Activated CD8-positive, alpha-beta memory T cell treated with anti-CD3 and anti-CD28 coated beads for 48 hours (primary cell): ENCODE measurements around the gene LCMT1.

Experiments used
- DNase-seq, 3 experiments: peaks; one replicate each; pipeline ENCODE4 v3.0.0-alpha.2; 2020; ENCODE audit warnings: low read depth in 2 of 3, low spot score in 2 of 3

The LCMT1 gene

DNA sequence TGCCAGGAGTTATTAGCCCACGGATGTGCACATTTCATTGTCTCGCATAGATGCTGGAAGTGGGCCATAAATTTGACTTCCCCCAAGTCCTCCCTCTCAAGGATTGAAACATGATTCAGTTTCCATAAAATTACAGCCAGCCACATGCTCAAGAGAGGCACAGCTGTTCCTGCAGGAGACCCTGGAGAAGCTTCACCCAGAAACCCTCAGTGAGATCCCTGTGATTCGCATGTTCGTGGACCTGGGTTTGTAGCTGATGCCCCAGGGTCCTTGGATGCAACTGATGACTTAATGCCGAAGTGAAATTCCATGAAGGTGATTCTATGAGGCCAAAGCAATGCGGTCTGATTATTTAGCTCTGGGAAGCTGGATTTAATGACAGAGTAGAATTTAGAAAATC lies 80.6 kb downstream of the LCMT1 start:
- DNase-seq: no peak

DNA sequence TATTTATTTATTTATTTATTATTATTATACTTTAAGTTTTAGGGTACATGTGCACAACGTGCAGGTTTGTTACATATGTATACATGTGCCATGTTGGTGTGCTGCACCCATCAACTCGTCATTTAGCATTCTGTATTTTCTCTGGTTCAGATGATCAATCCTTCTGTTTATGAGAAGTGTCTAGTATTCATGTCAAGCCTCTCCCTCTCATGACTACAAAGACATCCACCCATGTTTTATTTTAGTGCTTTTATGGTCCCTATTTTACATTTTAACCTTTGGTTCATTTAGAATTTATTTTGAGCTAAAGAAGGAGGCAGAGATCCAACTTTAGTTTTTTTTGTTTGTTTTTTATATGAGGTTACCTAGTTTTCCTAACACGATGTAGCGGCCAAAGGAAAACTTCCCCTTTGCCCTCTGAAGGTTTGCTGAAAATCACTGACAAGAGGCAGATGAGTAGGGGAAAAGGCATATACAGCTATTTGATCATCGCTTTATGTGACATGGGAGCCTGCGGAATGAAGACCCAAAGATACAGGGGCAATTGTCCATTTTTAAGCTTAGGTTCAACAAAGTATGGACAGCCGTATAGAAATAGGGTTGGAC lies 82.8 kb downstream of the LCMT1 start:
- no peak for DNase-seq

DNA sequence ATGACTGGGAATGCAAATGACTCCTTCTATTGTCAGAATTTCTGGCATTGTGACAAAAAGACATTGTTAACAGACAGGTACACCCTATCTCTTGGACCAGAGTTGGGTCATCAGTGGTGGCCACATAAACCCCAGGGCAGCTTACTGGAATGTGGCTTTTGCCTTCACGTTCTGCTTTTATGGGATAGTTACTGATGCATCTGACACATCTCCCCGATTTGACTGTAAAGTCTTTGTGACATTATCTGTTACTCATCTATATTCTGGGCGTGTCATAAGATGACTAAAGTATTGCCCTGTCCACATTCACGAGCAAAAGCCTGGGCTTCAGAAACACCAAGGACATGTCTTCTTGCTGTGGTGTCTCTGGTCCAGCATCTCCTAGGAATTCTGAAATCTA lies 86.5 kb downstream of the LCMT1 start:
- DNase-seq: no peak

DNA sequence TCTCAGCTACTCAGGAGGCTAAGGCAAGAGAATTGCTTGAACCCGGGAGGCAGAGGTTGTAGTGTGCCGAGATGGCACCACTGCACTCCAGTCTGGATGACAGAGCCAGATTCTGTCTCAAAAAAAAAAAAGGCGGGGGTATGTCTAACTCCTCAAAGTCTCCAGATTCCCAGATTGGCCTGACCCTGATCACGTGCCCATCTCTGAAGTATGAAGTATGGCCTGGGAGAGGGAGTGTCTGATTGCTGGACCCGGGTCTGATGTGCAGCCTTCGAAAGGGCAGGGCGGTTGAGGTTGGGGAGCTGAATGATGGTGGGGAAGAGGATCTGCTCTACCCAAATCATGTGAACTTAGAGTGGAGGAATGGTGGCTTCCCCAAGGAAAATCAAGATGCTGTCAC lies 87.9 kb downstream of the LCMT1 start:
- no peak for DNase-seq

DNA sequence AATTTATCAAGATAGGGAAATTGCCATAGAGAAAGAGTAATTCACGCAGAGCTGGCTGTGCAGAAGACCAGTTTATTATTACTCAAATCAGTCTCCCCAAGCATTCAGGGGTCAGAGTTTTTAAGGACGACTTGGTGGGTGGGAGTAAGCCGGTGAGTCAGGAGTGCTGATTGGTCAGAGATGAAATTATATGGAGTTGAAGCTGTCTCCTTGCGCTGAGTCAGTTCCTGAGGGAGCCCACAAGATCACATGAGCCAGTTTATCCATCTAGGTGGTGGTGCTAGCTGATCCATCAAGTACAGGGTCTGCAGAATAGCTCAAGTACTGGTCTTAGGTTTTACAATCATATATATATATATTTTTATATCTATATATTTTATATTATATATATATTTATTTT lies 99.2 kb downstream of the LCMT1 start:
- no peak for DNase-seq

DNA sequence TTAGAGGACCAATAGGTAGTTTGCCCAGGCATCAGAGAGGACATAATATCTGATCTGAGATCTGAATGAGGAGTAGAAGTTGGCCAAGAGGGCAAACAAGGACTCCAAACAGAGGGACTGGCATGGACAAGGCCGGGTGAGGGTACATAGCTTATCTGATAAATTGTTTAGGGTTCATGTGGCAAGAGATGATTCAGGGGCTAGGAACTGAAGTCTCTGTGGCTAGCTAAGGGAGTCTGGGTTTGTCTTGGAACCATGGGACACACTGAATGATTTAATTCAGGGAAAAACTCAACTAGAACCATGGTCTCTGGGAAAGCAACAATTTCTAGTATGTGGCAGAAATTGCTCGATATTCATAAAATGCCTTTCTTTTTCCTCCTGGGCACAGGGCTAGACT lies 101.1 kb downstream of the LCMT1 start:
- DNase-seq: no peak

DNA sequence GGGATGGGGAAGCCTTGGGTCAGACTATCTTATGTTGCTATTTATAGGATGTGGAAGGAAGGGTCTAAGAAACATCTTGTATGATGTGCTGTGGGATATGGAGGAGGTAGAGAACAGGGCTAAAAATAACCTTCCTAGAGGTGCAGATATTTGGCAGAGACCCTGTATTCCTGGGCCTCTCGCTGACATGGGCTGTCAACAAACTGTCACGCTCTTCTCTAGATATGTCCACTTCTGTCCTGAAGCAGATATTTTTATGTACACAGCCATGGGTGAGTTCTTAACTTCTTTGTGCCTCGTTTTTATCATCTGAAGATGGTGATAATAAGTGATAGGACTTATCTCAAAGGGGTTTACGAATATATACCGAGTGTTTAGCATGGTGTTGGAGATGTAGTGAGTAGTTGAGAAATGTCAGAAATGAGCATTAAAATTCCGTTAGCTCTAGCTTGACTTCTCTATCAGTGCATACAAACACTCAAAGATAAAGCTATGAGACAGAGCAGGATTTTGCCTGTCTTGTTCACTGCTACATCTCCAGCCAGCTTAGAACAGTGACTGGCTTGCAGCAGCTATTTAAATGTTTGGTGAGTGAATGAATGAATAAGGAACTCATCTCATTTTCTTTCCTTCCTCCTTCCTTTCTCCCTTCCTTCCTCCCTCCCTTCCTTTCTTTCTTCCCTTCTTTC lies 102.3 kb downstream of the LCMT1 start:
- DNase-seq: no peak

DNA sequence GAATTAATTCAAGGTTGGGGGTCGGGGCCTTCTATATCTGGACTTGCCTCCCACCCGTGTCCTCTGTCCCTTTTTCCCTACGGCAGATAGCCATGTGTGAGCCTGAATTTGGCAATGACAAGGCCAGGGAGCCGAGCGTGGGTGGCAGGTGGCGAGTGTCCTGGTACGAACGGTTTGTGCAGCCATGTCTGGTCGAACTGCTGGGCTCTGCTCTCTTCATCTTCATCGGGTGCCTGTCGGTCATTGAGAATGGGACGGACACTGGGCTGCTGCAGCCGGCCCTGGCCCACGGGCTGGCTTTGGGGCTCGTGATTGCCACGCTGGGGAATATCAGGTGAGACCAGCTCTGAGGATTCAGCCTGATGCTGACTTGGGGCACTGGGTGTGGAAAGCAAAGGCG lies 105.6 kb downstream of the LCMT1 start:
- DNase-seq: no peak

DNA sequence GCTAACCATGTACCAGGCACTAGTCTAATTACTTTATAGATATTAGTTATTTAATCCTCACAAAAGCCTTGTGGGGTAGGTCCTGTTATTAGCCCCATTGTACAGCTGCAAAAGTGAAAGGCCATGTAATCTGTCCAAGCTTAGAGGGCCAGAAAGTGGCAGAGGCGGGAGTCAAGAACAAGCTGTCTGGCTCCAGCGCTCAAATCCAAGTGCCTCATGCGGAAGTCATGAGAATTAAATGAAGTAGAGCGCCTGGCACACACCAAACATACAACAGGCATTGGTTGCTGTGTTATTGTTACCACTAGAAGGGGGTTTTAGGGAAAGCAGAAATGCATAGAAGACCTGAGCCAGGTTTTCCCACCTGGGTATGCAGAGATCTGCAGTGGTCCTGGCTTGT lies 106.4 kb downstream of the LCMT1 start:
- no peak for DNase-seq

DNA sequence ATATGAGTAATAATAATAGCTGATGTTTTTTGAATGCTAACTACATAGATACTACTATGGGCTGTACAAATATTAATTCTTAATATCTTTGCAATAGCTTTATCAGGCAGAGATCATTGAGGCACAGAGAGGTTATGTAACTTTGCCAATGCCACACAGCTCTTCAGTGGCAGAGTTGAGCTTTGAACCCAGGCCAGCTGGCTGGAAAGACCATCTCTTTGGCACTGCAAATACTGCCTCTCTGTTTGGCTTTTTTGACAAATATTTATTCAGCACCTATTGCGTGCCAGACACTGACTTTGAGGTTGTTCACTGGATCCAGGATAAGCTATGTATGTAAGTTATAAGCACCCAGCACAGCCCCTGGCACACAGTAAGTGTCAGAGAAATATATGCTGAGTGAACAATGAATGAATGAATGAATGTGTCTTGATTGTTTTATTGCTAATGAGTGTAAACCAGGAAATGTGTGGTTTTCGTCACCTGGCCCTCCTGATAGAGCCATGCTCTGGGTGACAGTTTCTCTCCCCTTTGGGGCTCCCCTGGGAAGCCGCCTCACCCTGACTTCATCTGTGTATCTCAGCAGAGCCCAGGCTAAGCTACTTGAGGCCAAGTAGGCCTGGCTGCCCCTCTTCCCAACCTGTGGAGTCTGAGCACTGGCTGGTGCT lies 107.7 kb downstream of the LCMT1 start:
- DNase-seq: no peak

DNA sequence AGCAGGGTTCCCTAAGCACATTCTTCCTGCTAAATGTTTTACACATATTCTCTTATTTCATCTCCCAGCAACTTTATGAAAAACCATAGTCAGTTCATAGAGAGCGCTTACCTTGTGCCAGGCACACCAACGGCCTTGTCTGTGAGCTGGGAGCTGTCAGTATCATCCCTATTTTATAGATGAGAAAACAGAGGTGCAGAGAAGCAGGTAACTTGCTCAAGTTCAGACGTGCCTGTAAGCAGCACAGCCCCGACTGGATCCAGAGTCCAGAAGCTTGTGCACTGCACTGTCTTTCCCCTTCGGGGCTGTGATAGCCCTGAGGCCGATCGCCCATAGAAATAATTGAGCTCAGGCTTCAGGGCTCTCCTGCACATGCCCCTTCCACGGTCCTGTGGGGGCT lies 111.4 kb downstream of the LCMT1 start:
- no peak for DNase-seq

DNA sequence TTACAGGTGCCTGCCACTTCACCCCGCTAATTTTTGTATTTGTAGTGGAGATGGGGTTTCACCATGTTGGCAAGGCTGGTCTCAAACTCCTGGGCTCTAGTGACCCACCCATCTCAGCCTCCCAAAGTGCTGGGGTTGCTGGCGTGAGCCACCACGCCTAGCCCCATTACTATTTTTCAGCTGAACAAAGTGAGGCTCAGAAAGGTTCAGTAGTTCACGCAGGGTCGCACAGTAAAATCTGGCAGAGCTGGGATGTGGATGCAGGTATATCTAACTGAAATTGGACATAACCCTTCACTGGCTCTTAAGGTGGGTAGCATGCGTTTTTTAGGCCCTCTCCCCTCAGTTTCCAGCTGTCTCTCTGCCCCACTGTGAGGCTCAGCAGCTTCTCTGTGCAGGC lies 112.4 kb downstream of the LCMT1 start:
- no peak for DNase-seq

DNA sequence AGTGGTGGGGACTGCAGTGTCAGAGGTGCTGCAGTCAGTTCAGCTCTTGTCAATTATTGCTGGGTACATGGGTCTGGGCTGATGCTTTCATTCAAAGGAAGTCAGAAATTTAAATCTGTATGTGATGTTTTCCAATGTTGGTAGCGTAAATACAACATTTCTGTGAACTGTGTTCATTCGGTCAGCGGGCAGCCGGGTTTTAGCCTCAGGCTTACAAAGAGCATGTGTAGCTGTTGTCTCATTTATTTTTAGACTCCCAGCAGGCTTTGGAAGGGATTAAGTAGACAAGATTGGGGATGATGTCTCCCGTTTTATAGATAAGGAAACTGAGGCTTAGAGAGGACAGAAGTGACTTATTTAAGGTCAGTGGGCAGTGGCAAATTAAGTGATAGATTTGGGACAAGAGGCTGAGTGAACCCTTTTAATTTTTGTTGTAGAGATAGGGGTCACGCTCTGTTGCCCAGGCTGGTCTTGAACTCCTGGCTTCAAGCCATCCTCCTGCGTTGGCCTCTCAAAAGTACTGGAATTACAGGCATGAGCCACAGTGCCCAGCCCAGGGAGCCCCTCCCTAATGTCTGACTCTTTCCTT lies 113.3 kb downstream of the LCMT1 start:
- DNase-seq: no peak
